Adrenal gland (tissue), 12 donors: ENCODE results near the gene OR4A16. TPM values are rescaled to one million over a fixed set of nuclear protein-coding genes. Genes with fewer than 3 reads are reported as not detected.

Experiments used
- DNase-seq, 7 donors: peaks; one replicate each; pipeline ENCODE4 v3.0.0-alpha.2; 2019 to 2020
- H3K27ac ChIP-seq, 5 donors: fragments of 200-600 bp; sonication (generic) in 4 of 5; 1 replicate in 3 of 5; 2 replicates in 2 of 5; pipeline versions ENCODE4 v1.5.1 to v1.8.0; 2016 to 2020; ENCODE audit warnings: mild to moderate bottlenecking in 1 of 5
- H3K27me3 ChIP-seq: fragments of 200-600 bp; 2 replicates; pipeline ENCODE4 v1.8.0; 2021
- H3K36me3 ChIP-seq, 2 donors: fragments of 200-600 bp; replicated peaks in 1 of 2; 1 replicate in 1 of 2; 2 replicates in 1 of 2; pipeline versions ENCODE4 v1.5.1 to v1.8.0; 2018 to 2022
- H3K4me1 ChIP-seq, 2 donors: fragments of 200-600 bp; replicated peaks in 1 of 2; 1 replicate in 1 of 2; 2 replicates in 1 of 2; pipeline versions ENCODE4 v1.5.1 to v1.8.0; 2018 to 2021
- H3K4me3 ChIP-seq, 4 donors: fragments of 200-600 bp; sonication (generic) in 3 of 4; one replicate each; pipeline ENCODE4 v1.5.1; 2016 to 2018
- H3K9me3 ChIP-seq, 3 donors: fragments of 200-600 bp; sonication (generic) in 1 of 3; replicated peaks in 1 of 3; 1 replicate in 2 of 3; 2 replicates in 1 of 3; pipeline versions ENCODE4 v1.5.1 to v1.8.0; 2016 to 2021
- CTCF ChIP-seq, 6 experiments: fragments of 450-650 bp in 4 of 6; fragments of 200-600 bp in 2 of 6; sonication (generic) in 1 of 6; IDR thresholded peaks; 1 replicate in 5 of 6; 2 replicates in 1 of 6; pipeline versions ENCODE4 v1.5.1 to v1.8.0; 2016 to 2021; ENCODE audit warnings: antibody characterized with exemption in 6 of 6, mild to moderate bottlenecking in 2 of 6, moderate library complexity in 1 of 6
- POLR2A ChIP-seq, 2 donors: fragments of 450-650 bp; IDR thresholded peaks; one replicate each; pipeline ENCODE4 v1.6.1; 2017; ENCODE audit warnings: antibody characterized with exemption in 2 of 2, mild to moderate bottlenecking in 2 of 2, moderate library complexity in 1 of 2
- WGBS, 4 donors: extraction: QIAGEN DNeasy Blood & Tissue Kit in 2 of 4; methylation state at CpG; one replicate each; pipeline versions ENCODE4 v1.1.5 to v1.1.7; 2013 to 2017; 5-methylcytosine and 5-hydroxymethylcytosine counted together
- intact Hi-C, 2 donors: fragments of 100-400 bp; cut with DNase I; formaldehyde crosslinking; loops; one replicate each; pipeline versions ENCODE4 v1.14.1 to v1.15.0; 2022 to 2023
- polyA plus RNA-seq, 3 donors: library from polyadenylated mRNA; stranded (reverse); fragments of 200-250 nt in 2 of 3; fragments of 350-450 nt in 1 of 3; fragmentation: Illumina TruSeq in 1 of 3; extraction: RNeasy Lipid Tissue Mini Kit (QIAGEN cat#74804) in 1 of 3; gene quantifications; one replicate each; pipeline ENCODE4 v1.2.3, GENCODE V29; 2013 to 2014
- total RNA-seq, 9 donors: library from RNA; depleted of rRNA in 4 of 9; stranded (reverse); fragments of >200 nt in 4 of 9; fragments of 120-200 nt in 1 of 9; fragmentation: NEBNext Ultra II Directional in 1 of 9; extraction: Animal tissue kit (Norgen Biotek cat#: 25700) in 1 of 9; gene quantifications; one replicate each; pipeline versions ENCODE4 v1.1.0 to v1.2.4, GENCODE V29; 2013 to 2023
- donor health status: healthy with polysubstance abuse.
- donor health status: Bipolar disorder and iron deficiency.
- donor health status: DM: yes; HTN: yes; CAD: no.
- donor health status: DM: no; HTN: no; CAD: no.
- donor health status: DM: no; HTN: no; CAD: no.
- donor health status: DM: yes; HTN: yes; CAD: no.

Gene OR4A16
- total and polyA plus RNA-seq, 12 donors = not detected

DNA sequence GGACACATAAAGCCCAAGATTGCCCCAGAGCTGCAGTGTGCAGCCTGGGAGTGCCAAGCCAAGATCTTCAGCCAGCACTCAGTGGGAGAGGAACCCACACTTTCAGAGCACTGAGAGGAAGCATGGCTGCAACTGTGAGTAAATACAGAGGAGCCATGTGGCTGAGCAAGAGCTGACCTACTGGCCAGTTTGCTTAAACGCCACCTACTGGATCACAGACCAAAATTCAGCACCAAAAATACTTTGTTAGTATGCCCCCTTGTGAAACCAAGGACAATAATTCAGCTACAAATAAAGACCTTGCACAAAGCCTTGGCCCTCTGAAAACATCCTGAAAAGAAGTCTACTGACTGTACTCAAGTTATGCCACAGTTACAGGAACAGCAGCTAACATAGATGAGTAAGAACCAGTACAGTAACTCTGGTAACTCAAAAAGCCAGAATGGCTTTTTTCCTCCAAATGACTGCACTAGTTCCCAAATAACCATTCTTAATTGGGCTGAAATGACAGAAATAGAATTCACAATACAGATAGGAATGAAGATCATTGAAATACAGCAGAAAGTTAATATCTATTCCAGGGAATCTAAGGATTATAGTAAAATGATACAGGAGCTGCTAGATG is 14.7 kb downstream of the OR4A16 start:
- no peak overlapping the region for H3K4me3 ChIP-seq
- no peaks in the 10 kb centered on the region for H3K4me1 ChIP-seq
- H3K27me3 ChIP-seq = no peaks in the 10 kb centered on the region
- TF ChIP-seq POLR2A (IDR thresholded peaks at IDR 0.05) (no peak), CTCF (IDR thresholded peaks at IDR 0.05) (no peak)
- intact Hi-C loops = no loop called here
- 0 to 9% (median 3%) methylated on average over 1 of the region's 1 CpG; no CpG with 5 or more reads in 1 of the 4 donors for WGBS, 4 donors
- no peaks in the 10 kb centered on the region for H3K9me3 ChIP-seq
- H3K27ac ChIP-seq = no peak overlapping the region
- H3K36me3 ChIP-seq = no peaks in the 10 kb centered on the region
- no peak for DNase-seq

DNA sequence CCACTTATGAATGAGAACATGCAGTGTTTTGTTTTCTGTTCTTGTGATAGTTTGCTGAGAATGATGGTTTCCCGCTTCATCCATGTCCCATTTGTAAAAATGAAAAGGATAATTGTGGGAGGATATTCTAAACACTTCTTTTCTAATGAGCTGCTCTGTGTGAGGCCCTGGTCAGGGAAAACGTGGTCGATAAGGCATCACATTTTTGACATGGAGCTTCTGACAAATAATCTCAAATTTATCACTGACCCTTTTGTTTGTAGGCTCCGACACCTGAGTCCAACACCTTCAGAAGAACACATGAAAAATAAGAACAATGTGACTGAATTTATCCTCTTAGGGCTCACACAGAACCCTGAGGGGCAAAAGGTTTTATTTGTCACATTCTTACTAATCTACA is 24.7 kb downstream of the OR4A16 start, which contains the start of gene OR4A15:
OR4A15 (plus strand) TSS at position 301 of the 400 bp plus-strand sequence; CDS start at position 301, 0 bp downstream.
- WGBS, 4 donors = 44 to 62% (median 56%) methylated on average over 4 of the region's 4 CpGs
- Histone ChIP-seq H3K27me3 (no peaks in the 10 kb centered on the region), H3K4me3 (no peak within 1 kb of the TSS), H3K27ac (no peak within 1 kb of the TSS), H3K36me3 (no peaks in the 10 kb centered on the region), H3K9me3 (no peaks in the 10 kb centered on the region), H3K4me1 (no peaks in the 10 kb centered on the region)
- intact Hi-C loops = no loop called here
- DNase-seq = no peak
- no peak for TF ChIP-seq POLR2A (IDR thresholded peaks at IDR 0.05)

Other genes with a start within 250 kb of the OR4A16 start
- gene TRIM48, start 81.0 kb upstream of the OR4A16 start, total RNA-seq = not detected
- not detected for gene TRIM48, start 81.0 kb upstream of the OR4A16 start, polyA plus RNA-seq
- not detected for gene OR4A15, start 24.8 kb downstream of the OR4A16 start, total RNA-seq
- not detected for gene OR4A15, start 24.8 kb downstream of the OR4A16 start, polyA plus RNA-seq
- not detected for gene OR4C15, start 211.3 kb downstream of the OR4A16 start, total RNA-seq
- gene OR4C15, start 211.3 kb downstream of the OR4A16 start, polyA plus RNA-seq = not detected
- not detected for gene OR4C16, start 228.9 kb downstream of the OR4A16 start, total RNA-seq
- not detected for gene OR4C16, start 228.9 kb downstream of the OR4A16 start, polyA plus RNA-seq